ENCODE data around the gene LBR.

DNA sequence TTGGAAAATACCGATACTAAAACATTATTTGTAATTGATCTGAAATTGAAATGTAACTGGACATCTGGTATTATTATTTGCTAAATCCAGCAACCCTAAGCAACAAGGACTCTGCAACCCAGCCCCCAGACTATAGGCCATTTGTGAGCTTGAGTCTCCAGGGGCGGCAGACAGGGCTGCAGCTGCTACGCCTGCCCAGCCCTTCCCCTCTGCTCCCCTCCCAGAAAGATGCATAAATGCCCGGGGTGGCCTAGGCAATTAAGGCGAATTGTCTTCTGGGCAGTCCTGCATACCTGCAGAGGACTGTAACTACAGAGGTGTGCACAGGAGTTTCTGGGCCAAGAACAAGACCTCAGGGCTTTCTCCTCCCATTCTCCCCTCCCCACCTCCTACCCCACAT is 41.2 kb upstream of the LBR start:
- TF ChIP-seq, protein P1, sequence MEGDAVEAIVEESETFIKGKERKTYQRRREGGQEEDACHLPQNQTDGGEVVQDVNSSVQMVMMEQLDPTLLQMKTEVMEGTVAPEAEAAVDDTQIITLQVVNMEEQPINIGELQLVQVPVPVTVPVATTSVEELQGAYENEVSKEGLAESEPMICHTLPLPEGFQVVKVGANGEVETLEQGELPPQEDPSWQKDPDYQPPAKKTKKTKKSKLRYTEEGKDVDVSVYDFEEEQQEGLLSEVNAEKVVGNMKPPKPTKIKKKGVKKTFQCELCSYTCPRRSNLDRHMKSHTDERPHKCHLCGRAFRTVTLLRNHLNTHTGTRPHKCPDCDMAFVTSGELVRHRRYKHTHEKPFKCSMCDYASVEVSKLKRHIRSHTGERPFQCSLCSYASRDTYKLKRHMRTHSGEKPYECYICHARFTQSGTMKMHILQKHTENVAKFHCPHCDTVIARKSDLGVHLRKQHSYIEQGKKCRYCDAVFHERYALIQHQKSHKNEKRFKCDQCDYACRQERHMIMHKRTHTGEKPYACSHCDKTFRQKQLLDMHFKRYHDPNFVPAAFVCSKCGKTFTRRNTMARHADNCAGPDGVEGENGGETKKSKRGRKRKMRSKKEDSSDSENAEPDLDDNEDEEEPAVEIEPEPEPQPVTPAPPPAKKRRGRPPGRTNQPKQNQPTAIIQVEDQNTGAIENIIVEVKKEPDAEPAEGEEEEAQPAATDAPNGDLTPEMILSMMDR (IDR thresholded peaks at IDR 0.05; ENCODE audit: low read depth, low read length, missing input control), result no peak
- TF ChIP-seq YY1 (IDR thresholded peaks at IDR 0.05) (no peak), JUND (IDR thresholded peaks at IDR 0.05) (no peak), TAF1 (conservative IDR thresholded peaks at IDR 0.05) (no peak), RXRA (IDR thresholded peaks at IDR 0.05) (no peak), FOXA1 (IDR thresholded peaks at IDR 0.05) (no peak), NR2F2 (IDR thresholded peaks at IDR 0.05) (no peak), HNF4A (conservative IDR thresholded peaks at IDR 0.05) (no peak)
- TF ChIP-seq, protein P2, sequence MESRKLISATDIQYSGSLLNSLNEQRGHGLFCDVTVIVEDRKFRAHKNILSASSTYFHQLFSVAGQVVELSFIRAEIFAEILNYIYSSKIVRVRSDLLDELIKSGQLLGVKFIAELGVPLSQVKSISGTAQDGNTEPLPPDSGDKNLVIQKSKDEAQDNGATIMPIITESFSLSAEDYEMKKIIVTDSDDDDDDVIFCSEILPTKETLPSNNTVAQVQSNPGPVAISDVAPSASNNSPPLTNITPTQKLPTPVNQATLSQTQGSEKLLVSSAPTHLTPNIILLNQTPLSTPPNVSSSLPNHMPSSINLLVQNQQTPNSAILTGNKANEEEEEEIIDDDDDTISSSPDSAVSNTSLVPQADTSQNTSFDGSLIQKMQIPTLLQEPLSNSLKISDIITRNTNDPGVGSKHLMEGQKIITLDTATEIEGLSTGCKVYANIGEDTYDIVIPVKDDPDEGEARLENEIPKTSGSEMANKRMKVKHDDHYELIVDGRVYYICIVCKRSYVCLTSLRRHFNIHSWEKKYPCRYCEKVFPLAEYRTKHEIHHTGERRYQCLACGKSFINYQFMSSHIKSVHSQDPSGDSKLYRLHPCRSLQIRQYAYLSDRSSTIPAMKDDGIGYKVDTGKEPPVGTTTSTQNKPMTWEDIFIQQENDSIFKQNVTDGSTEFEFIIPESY (IDR thresholded peaks at IDR 0.05), result no peak

Data from liver (tissue), 3 donors.